HUES48 (cell line): Measurements from ENCODE around the gene MTHFD2L.
"Not testable (repeated sequence)": the region's sequence is repeated elsewhere in the genome, so short reads cannot be mapped to it uniquely, and the experiment has no call there.

Experiments
- H3K27ac ChIP-seq: one replicate; pipeline ENCODE4 v1.7.0; 2013; ENCODE audit warnings: low read depth, low read length, inconsistent platforms
- H3K27me3 ChIP-seq: 2 replicates; pipeline ENCODE4 v1.6.1; 2013; ENCODE audit warnings: mild to moderate bottlenecking, low read length; ENCODE audit not compliant: control insufficient read depth, insufficient read depth
- H3K36me3 ChIP-seq: 2 replicates; pipeline ENCODE4 v1.6.1; 2013; ENCODE audit warnings: low read length; ENCODE audit not compliant: control insufficient read depth, insufficient read depth
- H3K4me1 ChIP-seq: 2 replicates; pipeline ENCODE4 v1.6.1; 2013; ENCODE audit warnings: mild to moderate bottlenecking, low read length; ENCODE audit not compliant: control insufficient read depth, insufficient read depth
- H3K4me3 ChIP-seq: 2 replicates; pipeline ENCODE4 v1.5.1; 2013; ENCODE audit warnings: mild to moderate bottlenecking, low read depth, low read length
- H3K9ac ChIP-seq: 2 replicates; pipeline ENCODE4 v1.6.1; 2013; ENCODE audit warnings: mild to moderate bottlenecking, low read depth, low read length, moderate library complexity
- H3K9me3 ChIP-seq: 2 replicates; pipeline ENCODE4 v1.6.1; 2013; ENCODE audit warnings: low read length; ENCODE audit not compliant: control insufficient read depth, insufficient read depth

The MTHFD2L gene

DNA sequence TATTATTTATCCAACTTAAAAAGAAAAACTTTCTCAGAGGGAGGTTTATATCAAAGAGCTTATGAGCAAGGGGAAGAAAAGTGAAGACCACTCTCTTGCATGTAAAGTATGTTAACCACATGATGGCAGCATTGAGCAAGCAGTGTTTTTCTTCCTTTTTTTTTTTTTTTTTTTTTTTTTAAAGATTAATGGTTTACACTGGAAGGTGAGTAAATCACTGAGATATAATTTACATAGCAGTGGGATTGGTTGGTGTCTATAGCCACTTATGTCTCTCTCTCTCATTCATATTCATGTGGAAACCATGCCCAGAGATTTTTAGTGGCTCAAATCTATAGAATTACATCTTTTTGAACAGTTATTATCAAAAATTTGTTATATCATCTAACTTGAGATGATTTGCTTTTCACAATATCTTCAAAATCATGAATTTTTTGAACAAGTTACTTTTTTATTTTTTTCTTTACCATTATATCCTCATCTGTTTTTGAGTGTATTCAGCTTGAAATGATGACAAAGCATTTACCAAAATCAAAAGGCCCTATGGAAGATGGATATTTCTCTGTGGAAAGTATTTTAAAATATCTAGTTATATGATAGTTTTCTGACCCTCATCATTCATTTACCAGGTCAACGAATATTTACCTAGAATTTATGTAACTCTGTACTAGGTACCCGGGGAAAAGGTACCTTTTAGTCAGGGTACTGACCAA, 31.6 kb downstream of the MTHFD2L start:
- Histone ChIP-seq H3K4me1 (peaks cover 4% of the 10 kb centered on the region; the same call in 1 of the 2 replicates), H3K9me3 (no peaks in the 10 kb centered on the region), H3K36me3 (no peaks in the 10 kb centered on the region), H3K27me3 (no peaks in the 10 kb centered on the region), H3K27ac (no peak overlapping the region), H3K4me3 (no peak overlapping the region), H3K9ac (no peak overlapping the region)

- H3K27ac ChIP-seq, result no peak overlapping the region
- H3K27me3 ChIP-seq, result no peaks in the 10 kb centered on the region
- H3K4me3 ChIP-seq, result no peak overlapping the region
- no peaks in the 10 kb centered on the region for H3K9me3 ChIP-seq
- H3K36me3 ChIP-seq, result no peaks in the 10 kb centered on the region
- H3K4me1 ChIP-seq, result peaks cover 4% of the 10 kb centered on the region; the same call in 1 of the 2 replicates
- no peak overlapping the region for H3K9ac ChIP-seq
Measured at GRCh38 chr4:74190332-74190731, 32.4 kb downstream of the MTHFD2L start.

GRCh38 chr4:74190919-74191397, 33.0 kb downstream of the MTHFD2L start:
- Histone ChIP-seq H3K36me3 (no peaks in the 10 kb centered on the region), H3K27me3 (no peaks in the 10 kb centered on the region), H3K4me1 (peaks cover 4% of the 10 kb centered on the region; the same call in 1 of the 2 replicates), H3K9ac (no peak overlapping the region), H3K4me3 (no peak overlapping the region), H3K9me3 (no peaks in the 10 kb centered on the region), H3K27ac (no peak overlapping the region)

DNA sequence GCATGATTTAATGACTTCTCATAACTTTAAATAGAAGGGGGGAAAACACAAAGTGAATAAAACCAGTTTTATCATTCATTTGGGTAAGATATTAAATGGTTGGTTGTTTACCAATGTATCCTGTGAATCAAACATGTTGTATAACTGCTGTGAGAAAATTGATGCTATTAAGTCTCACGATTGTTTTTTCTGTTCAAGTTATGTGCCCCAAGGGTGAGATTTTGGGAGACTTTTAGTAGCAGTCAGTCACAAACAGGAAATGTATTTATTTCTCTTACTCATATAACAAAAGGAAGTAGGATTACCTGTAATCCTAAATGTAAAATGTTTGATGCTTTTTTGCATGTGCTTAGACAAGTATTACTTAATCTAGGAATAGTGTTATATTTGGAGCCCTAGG, 39.2 kb downstream of the MTHFD2L start:
- Histone ChIP-seq H3K27me3 (no peaks in the 10 kb centered on the region), H3K9ac (no peak overlapping the region), H3K36me3 (no peaks in the 10 kb centered on the region), H3K4me3 (no peak overlapping the region), H3K27ac (no peak overlapping the region), H3K9me3 (no peaks in the 10 kb centered on the region), H3K4me1 (no peaks in the 10 kb centered on the region)

- no peaks in the 10 kb centered on the region for H3K9me3 ChIP-seq
- H3K36me3 ChIP-seq, result no peaks in the 10 kb centered on the region
- no peaks in the 10 kb centered on the region for H3K27me3 ChIP-seq
- H3K9ac ChIP-seq, result no peak overlapping the region
- H3K27ac ChIP-seq, result peak overlapping the region; percentile 50
- H3K4me3 ChIP-seq, result no peak overlapping the region
- H3K4me1 ChIP-seq, result no peaks in the 10 kb centered on the region
Measured at GRCh38 chr4:74202062-74202586, 44.2 kb downstream of the MTHFD2L start.

- Histone ChIP-seq H3K36me3 (no peaks in the 10 kb centered on the region), H3K27me3 (no peaks in the 10 kb centered on the region), H3K27ac (no peak overlapping the region), H3K4me3 (no peak overlapping the region), H3K4me1 (no peaks in the 10 kb centered on the region), H3K9me3 (no peaks in the 10 kb centered on the region), H3K9ac (no peak overlapping the region)
Measured at GRCh38 chr4:74203467-74203866, 45.5 kb downstream of the MTHFD2L start.

DNA sequence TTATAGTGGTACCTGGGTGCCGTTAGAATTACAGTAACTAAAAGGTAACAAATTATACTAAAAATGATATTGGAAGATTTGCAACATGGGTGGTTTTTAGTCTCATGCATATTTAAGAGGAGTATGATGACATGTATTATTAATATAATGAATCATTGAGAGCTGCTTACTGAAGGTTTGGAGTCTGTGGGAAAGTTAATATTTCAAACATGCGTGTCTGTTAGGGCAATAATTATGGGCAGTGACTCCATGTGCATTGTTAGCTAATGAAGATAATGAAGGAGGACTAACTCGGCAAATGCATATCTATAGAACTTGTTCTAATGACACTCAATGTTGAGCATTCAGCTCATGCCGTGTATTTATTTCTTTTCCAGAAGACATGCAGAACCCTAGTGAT, 47.1 kb downstream of the MTHFD2L start:
- Histone ChIP-seq H3K4me3 (no peak overlapping the region), H3K4me1 (no peaks in the 10 kb centered on the region), H3K9ac (no peak overlapping the region), H3K9me3 (no peaks in the 10 kb centered on the region), H3K27me3 (no peaks in the 10 kb centered on the region), H3K27ac (no peak overlapping the region), H3K36me3 (no peaks in the 10 kb centered on the region)

DNA sequence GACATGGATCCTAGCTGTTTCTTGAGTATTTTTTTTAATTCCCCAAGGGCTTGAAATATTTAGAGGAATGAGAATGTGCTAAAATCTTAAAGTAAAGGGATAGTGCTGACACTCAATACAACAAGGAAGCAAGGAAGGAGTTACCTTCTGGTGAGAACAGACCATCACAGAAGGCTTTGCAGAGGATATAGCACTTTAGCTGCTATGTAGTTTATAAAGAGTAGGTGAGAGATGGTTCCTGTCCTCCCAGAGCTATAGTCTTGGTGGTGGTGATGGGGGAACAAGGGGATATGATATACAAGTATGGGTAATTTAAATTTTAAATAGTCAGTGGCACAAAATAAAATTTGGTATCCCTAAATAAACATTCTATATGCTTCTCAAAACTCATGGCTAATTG, 47.6 kb downstream of the MTHFD2L start:
- no peak overlapping the region; the same call in 1 of the 2 replicates for H3K9ac ChIP-seq
- H3K27me3 ChIP-seq, result no peaks in the 10 kb centered on the region
- H3K36me3 ChIP-seq, result no peaks in the 10 kb centered on the region
- H3K9me3 ChIP-seq, result no peaks in the 10 kb centered on the region
- no peaks in the 10 kb centered on the region for H3K4me1 ChIP-seq
- H3K27ac ChIP-seq, result no peak overlapping the region
- no peak overlapping the region for H3K4me3 ChIP-seq

DNA sequence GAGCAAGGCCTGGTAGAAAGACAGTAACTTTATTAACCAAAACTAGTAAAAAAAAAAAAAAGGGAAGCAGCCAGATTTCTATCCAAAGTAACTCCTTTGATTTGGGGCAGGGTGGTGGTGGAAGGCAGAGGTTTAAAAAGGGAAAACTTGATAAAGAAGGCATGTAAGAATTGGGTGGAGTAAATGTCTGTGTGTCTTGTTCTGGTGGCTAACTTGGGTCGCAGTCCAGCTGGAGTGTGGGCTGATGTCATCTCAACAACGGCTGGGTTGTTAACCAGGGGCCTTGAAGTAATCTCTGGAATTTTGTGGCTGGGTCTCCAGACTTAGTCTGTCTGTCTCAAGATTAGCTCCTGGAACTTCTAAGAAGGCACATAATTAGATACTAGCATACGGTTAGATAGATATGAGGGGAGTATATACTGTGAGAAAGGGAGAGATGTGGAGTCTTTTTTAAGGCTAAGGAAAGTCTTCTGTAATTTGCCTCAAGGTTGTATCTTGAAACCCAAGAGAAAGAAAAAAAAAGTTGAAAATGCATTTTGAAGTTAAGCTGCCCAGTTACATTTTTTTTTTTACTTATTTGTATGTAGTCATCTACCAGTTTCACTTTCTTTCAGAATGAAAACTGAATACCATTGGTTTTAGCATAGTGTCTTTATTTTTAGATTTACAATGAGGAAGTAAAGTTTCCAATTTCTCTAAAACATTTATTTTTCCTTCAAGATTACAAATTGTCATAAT, 48.3 kb downstream of the MTHFD2L start:
- H3K27ac ChIP-seq, result no peak overlapping the region
- H3K36me3 ChIP-seq, result no peaks in the 10 kb centered on the region
- H3K9ac ChIP-seq, result no peak overlapping the region
- no peaks in the 10 kb centered on the region for H3K27me3 ChIP-seq
- H3K9me3 ChIP-seq, result no peaks in the 10 kb centered on the region
- no peaks in the 10 kb centered on the region for H3K4me1 ChIP-seq
- H3K4me3 ChIP-seq, result no peak overlapping the region

- not testable (repeated sequence) for H3K27ac ChIP-seq, H3K36me3 ChIP-seq, H3K27me3 ChIP-seq, H3K9ac ChIP-seq, H3K4me3 ChIP-seq, H3K9me3 ChIP-seq
- peaks cover 14% of the 10 kb centered on the region for H3K4me1 ChIP-seq
Measured at GRCh38 chr4:74214457-74215159, 56.7 kb downstream of the MTHFD2L start.
